Endothelial cell of umbilical vein (primary cell): ENCODE results near the gene RTKN2.

ENCODE experiments used
- CTCF ChIP-seq, 2 donors: IDR thresholded peaks; 1 replicate in 1 of 2; 2 replicates in 1 of 2; pipeline ENCODE4 v1.5.1; 2011; ENCODE audit warnings: low read length in 2 of 2, mild to moderate bottlenecking in 2 of 2, moderate library complexity in 2 of 2, control low read depth in 1 of 2, inconsistent platforms in 1 of 2, low read depth in 1 of 2; ENCODE audit not compliant: insufficient read depth in 1 of 2; ENCODE audit errors: extremely low read depth in 1 of 2
- MAX ChIP-seq: IDR thresholded peaks from 2 replicates; pipeline ENCODE4 v1.6.1; 2011; ENCODE audit not compliant: insufficient read depth, insufficient read length
- MYC ChIP-seq: IDR thresholded peaks from one replicate; pipeline ENCODE4 v1.6.1; 2011; ENCODE audit warnings: mild to moderate bottlenecking, low read depth, low read length

DNA sequence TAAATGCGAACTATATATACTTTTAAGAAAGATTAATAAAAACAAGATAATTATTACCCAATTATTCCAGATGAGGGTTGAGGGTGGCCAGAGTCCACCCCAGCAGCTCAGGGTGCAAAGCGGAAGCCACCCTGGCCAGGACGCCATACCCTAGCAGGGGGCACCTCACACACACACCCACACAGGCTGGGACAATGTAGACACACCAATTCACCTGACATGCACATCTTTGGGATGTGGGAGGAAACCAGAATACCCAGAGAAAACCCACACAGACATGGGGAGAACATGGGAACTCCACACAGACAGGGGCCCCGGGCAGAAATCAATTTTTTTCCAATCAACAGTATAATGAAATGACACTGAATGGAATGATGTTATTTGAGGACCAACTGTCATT is 86.0 kb downstream of the RTKN2 start:
- TF ChIP-seq CTCF (IDR thresholded peaks at IDR 0.05; ENCODE audit: extremely low read depth in 1 of 2, insufficient read depth in 1 of 2, low read depth in 1 of 2, low read length in 2 of 2) (no peak), MYC (no peak), MAX (no peak)
